HG03139 (cell line): Measurements from ENCODE around the gene EEF1AKMT4.
"Not testable (repeated sequence)": the region's sequence is repeated elsewhere in the genome, so short reads cannot be mapped to it uniquely, and the experiment has no call there.

Experiments
- ATAC-seq: cut with Tn5 transposase; IDR thresholded peaks from one replicate; pipeline ENCODE4 v1.9.1; 2021; ENCODE audit not compliant: unreplicated experiment

Gene EEF1AKMT4

GRCh38 chr3:184259878-184260723 is 10.6 kb downstream of the EEF1AKMT4 start:
- ATAC-seq = no peak

GRCh38 chr3:184260724-184261269 is 11.3 kb downstream of the EEF1AKMT4 start:
- no peak for ATAC-seq

- no peak for ATAC-seq
Measured at GRCh38 chr3:184261270-184261853, 11.9 kb downstream of the EEF1AKMT4 start, which contains the start of gene CAMK2N2. CAMK2N2 (minus strand) TSS chr3:184261553; CDS start chr3:184261285, 268 bp downstream.

- no peak for ATAC-seq
Measured at GRCh38 chr3:184261854-184262763, 12.6 kb downstream of the EEF1AKMT4 start.

GRCh38 chr3:184262764-184263179 is 13.3 kb downstream of the EEF1AKMT4 start:
- ATAC-seq = no peak

- ATAC-seq = not testable (repeated sequence)
Measured at GRCh38 chr3:184267249-184267648, 17.8 kb downstream of the EEF1AKMT4 start.

- no peak for ATAC-seq
Measured at GRCh38 chr3:184272269-184272668, 22.8 kb downstream of the EEF1AKMT4 start.

GRCh38 chr3:184275381-184275701 is 25.9 kb downstream of the EEF1AKMT4 start:
- no peak for ATAC-seq

GRCh38 chr3:184275961-184276910 is 26.8 kb downstream of the EEF1AKMT4 start, which contains the start of gene ECE2:
ECE2 (plus strand) TSS chr3:184276022; CDS start chr3:184276154, 132 bp downstream.
- ATAC-seq = no peak

GRCh38 chr3:184277366-184277765 is 27.9 kb downstream of the EEF1AKMT4 start:
- ATAC-seq = no peak

GRCh38 chr3:184282941-184283340 is 33.5 kb downstream of the EEF1AKMT4 start:
- no peak for ATAC-seq

- no peak for ATAC-seq
Measured at GRCh38 chr3:184283681-184284080, 34.2 kb downstream of the EEF1AKMT4 start.

GRCh38 chr3:184284696-184285095 is 35.2 kb downstream of the EEF1AKMT4 start:
- ATAC-seq = no peak

GRCh38 chr3:184289426-184289938 is 40.0 kb downstream of the EEF1AKMT4 start:
- no peak for ATAC-seq

- ATAC-seq = no peak
Measured at GRCh38 chr3:184290331-184290730, 40.9 kb downstream of the EEF1AKMT4 start.

GRCh38 chr3:184291044-184291737 is 41.7 kb downstream of the EEF1AKMT4 start:
- ATAC-seq = no peak

- ATAC-seq = no peak
Measured at GRCh38 chr3:184291738-184292445, 42.4 kb downstream of the EEF1AKMT4 start.

- no peak for ATAC-seq
Measured at GRCh38 chr3:184295771-184296170, 46.3 kb downstream of the EEF1AKMT4 start.
